Type B pancreatic cell (in vitro differentiated cells): ENCODE measurements around the gene HAT1. TPM values are rescaled to one million over a fixed set of nuclear protein-coding genes. Genes with fewer than 3 reads are reported as not detected.
"Not testable (repeated sequence)": the region's sequence is repeated elsewhere in the genome, so short reads cannot be mapped to it uniquely, and the experiment has no call there.

ENCODE experiments used
- DNase-seq: peaks from one replicate; pipeline ENCODE4 v3.0.0; 2021; ENCODE audit warnings: mixed read lengths; ENCODE audit not compliant: unreplicated experiment; ENCODE audit errors: extremely low spot score
- H3K27ac Mint-ChIP-seq: 2 replicates; pipeline ENCODE4 v1.8.0; 2021; ENCODE audit warnings: mild to moderate bottlenecking, mixed read lengths
- H3K27me3 Mint-ChIP-seq: 2 replicates; pipeline ENCODE4 v1.8.0; 2021; ENCODE audit warnings: mixed read lengths
- H3K36me3 Mint-ChIP-seq: 2 replicates; pipeline ENCODE4 v1.8.0; 2021; ENCODE audit warnings: mixed read lengths
- H3K4me1 Mint-ChIP-seq: one replicate; pipeline ENCODE4 v1.8.0; 2021; ENCODE audit warnings: mixed read lengths; ENCODE audit not compliant: unreplicated experiment
- H3K4me3 Mint-ChIP-seq: 2 replicates; pipeline ENCODE4 v1.8.0; 2021; ENCODE audit warnings: mild to moderate bottlenecking, mixed read lengths
- H3K9me3 Mint-ChIP-seq: 2 replicates; pipeline ENCODE4 v1.8.0; 2021; ENCODE audit warnings: mixed read lengths
- CTCF ChIP-seq: fragments of 200-600 bp; sonication (generic); conservative IDR thresholded peaks from 2 replicates; pipeline ENCODE4 v1.5.0; 2021; ENCODE audit warnings: antibody characterized with exemption, mild to moderate bottlenecking
- total RNA-seq: library from RNA; stranded (reverse); gene quantifications from 2 replicates; pipeline ENCODE4 v1.2.1, GENCODE V29; 2021; ENCODE audit warnings: low replicate concordance

The HAT1 gene
- total RNA-seq, 1 donor from 2014 or later: 43.1 TPM

- H3K9me3 Mint-ChIP-seq: no peaks in the 10 kb centered on the region
- no peaks in the 10 kb centered on the region for H3K36me3 Mint-ChIP-seq
- no peak for TF ChIP-seq CTCF
- peaks cover 14% of the 10 kb centered on the region for H3K4me1 Mint-ChIP-seq
- H3K27me3 Mint-ChIP-seq: peaks cover 38% of the 10 kb centered on the region
- no peak overlapping the region for H3K4me3 Mint-ChIP-seq
- no peak for DNase-seq
- H3K27ac Mint-ChIP-seq: no peak overlapping the region
Observed at GRCh38 chr2:171995586-171995985, 73.3 kb downstream of the HAT1 start.

GRCh38 chr2:171996021-171996420 lies 73.8 kb downstream of the HAT1 start:
- H3K4me1 Mint-ChIP-seq: peaks cover 18% of the 10 kb centered on the region
- TF ChIP-seq CTCF: no peak
- no peak overlapping the region for H3K4me3 Mint-ChIP-seq

GRCh38 chr2:171997031-171997430 lies 74.8 kb downstream of the HAT1 start:
- not testable (repeated sequence) for H3K27ac Mint-ChIP-seq
- peaks cover 19% of the 10 kb centered on the region for H3K4me1 Mint-ChIP-seq

More at GRCh38 chr2:171996021-171996420, 73.8 kb downstream of the HAT1 start:
- H3K36me3 Mint-ChIP-seq: no peaks in the 10 kb centered on the region
- H3K9me3 Mint-ChIP-seq: no peaks in the 10 kb centered on the region
- no peak overlapping the region for H3K27ac Mint-ChIP-seq
- H3K27me3 Mint-ChIP-seq: peaks cover 38% of the 10 kb centered on the region
- DNase-seq: no peak

GRCh38 chr2:171999161-171999560 lies 76.9 kb downstream of the HAT1 start:
- Mint-ChIP-seq H3K4me1 (peaks cover 19% of the 10 kb centered on the region), H3K27ac (peak overlapping the region; percentile 68)

More at GRCh38 chr2:171997031-171997430, 74.8 kb downstream of the HAT1 start:
- not testable (repeated sequence) for H3K4me3 Mint-ChIP-seq, H3K36me3 Mint-ChIP-seq, DNase-seq, H3K9me3 Mint-ChIP-seq
- peaks cover 38% of the 10 kb centered on the region for H3K27me3 Mint-ChIP-seq

GRCh38 chr2:171999604-172000469 lies 77.6 kb downstream of the HAT1 start, which contains the start of gene METAP1D:
Gene METAP1D, plus strand, starts transcription at chr2:171999953. Its CDS starts 17 bp downstream, at chr2:171999970.
- Mint-ChIP-seq H3K36me3 (no peaks in the 10 kb centered on the region), H3K27ac (peak within 1 kb of the TSS; percentile 92), H3K4me1 (peaks cover 19% of the 10 kb centered on the region), H3K4me3 (peak within 1 kb of the TSS; percentile 96), H3K27me3 (peaks cover 29% of the 10 kb centered on the region), H3K9me3 (no peaks in the 10 kb centered on the region)
- TF ChIP-seq CTCF: no peak
- DNase-seq: peak; percentile 95

More at GRCh38 chr2:171999161-171999560, 76.9 kb downstream of the HAT1 start:
- no peak for TF ChIP-seq CTCF
- no peak for DNase-seq
- no peaks in the 10 kb centered on the region for H3K9me3 Mint-ChIP-seq
- no peaks in the 10 kb centered on the region for H3K36me3 Mint-ChIP-seq
- H3K4me3 Mint-ChIP-seq: peak overlapping the region; percentile 90
- H3K27me3 Mint-ChIP-seq: peaks cover 34% of the 10 kb centered on the region

- Mint-ChIP-seq H3K36me3 (no peaks in the 10 kb centered on the region), H3K27ac (no peak overlapping the region), H3K27me3 (peaks cover 22% of the 10 kb centered on the region), H3K4me3 (peak overlapping the region; percentile 96), H3K9me3 (no peaks in the 10 kb centered on the region), H3K4me1 (peaks cover 19% of the 10 kb centered on the region)
- TF ChIP-seq CTCF: no peak
- no peak for DNase-seq
Observed at GRCh38 chr2:172000696-172001361, 78.6 kb downstream of the HAT1 start.
